Ishikawa (cell line): ENCODE results near the gene FBXW11.

Experiments used
- CEBPB ChIP-seq: IDR thresholded peaks from 2 replicates; pipeline ENCODE4 v1.6.1; 2012
- CREB1 ChIP-seq: IDR thresholded peaks from 2 replicates; pipeline ENCODE4 v1.6.1; 2012; ENCODE audit warnings: low read depth
- EGR1 ChIP-seq: IDR thresholded peaks from 2 replicates; pipeline ENCODE4 v1.6.1; 2012
- EP300 ChIP-seq: IDR thresholded peaks from 2 replicates; pipeline ENCODE4 v1.6.1; 2012; ENCODE audit warnings: borderline replicate concordance
- FOXM1 ChIP-seq: IDR thresholded peaks from 2 replicates; pipeline ENCODE4 v1.6.1; 2012; ENCODE audit warnings: low read depth, borderline replicate concordance
- NFIC ChIP-seq: IDR thresholded peaks from 2 replicates; pipeline ENCODE4 v1.6.1; 2012
- RAD21 ChIP-seq: IDR thresholded peaks from 2 replicates; pipeline ENCODE4 v1.6.1; 2012; ENCODE audit warnings: low read depth
- TAF1 ChIP-seq: IDR thresholded peaks from 2 replicates; pipeline ENCODE4 v1.6.1; 2012; ENCODE audit warnings: low read depth, mild to moderate bottlenecking
- TCF12 ChIP-seq: IDR thresholded peaks from 2 replicates; pipeline ENCODE4 v1.6.1; 2012; ENCODE audit warnings: low read depth
- TEAD4 ChIP-seq: IDR thresholded peaks from 2 replicates; pipeline ENCODE4 v1.6.1; 2012
- YY1 ChIP-seq: IDR thresholded peaks from 2 replicates; pipeline ENCODE4 v1.6.1; 2012; ENCODE audit warnings: low read depth
- ZBTB7A ChIP-seq: IDR thresholded peaks from 2 replicates; pipeline ENCODE4 v1.6.1; 2012; ENCODE audit warnings: low read depth
- TF ChIP-seq, protein P1 (sequence below): IDR thresholded peaks from 2 replicates; pipeline ENCODE4 v1.6.1; 2012
- TF ChIP-seq, protein P2 (sequence below): IDR thresholded peaks from 2 replicates; pipeline ENCODE4 v1.6.1; 2012
- TF ChIP-seq, protein P3 (sequence below): IDR thresholded peaks from 2 replicates; pipeline ENCODE4 v1.6.1; 2012; ENCODE audit warnings: low read depth, mild to moderate bottlenecking

FBXW11 gene

DNA sequence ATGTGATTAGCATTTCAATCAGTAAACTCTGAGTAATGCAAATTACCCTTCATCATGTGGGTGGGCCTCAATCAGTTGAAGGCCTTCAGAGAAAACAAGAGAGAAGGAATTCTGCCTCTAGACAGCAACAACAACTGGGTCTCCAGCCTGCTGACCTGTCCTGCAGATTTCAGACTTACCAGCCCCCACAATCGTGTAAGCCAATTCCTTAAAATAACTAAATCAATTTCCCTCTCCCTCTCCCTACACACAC, 41.7 kb upstream of the FBXW11 start:
- TF ChIP-seq TAF1 = no peak

DNA sequence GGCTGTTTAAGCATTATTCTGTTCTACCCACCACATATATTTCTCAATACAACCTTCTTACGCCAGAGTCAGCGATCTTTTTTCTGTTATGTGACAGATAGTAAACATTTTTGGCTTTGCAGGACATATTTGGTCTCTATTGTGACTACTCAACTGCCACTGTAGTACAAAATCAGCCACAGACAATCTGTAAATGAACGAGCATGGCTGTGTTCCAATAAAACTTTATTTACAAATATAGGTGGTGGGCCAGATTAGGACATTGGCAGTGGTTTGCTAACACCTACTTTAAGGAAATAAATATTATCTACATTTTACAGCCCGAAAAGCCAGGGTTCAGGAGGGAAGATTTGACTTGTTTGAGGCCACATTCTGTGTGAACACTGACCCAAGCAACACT, 40.2 kb upstream of the FBXW11 start:
- TF ChIP-seq ZBTB7A = no peak
- no peak for TF ChIP-seq NFIC
- TF ChIP-seq, protein P1, sequence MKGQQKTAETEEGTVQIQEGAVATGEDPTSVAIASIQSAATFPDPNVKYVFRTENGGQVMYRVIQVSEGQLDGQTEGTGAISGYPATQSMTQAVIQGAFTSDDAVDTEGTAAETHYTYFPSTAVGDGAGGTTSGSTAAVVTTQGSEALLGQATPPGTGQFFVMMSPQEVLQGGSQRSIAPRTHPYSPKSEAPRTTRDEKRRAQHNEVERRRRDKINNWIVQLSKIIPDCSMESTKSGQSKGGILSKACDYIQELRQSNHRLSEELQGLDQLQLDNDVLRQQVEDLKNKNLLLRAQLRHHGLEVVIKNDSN = no peak
- TF ChIP-seq TEAD4 = no peak
- no peak for TF ChIP-seq FOXM1
- TF ChIP-seq, protein P2, sequence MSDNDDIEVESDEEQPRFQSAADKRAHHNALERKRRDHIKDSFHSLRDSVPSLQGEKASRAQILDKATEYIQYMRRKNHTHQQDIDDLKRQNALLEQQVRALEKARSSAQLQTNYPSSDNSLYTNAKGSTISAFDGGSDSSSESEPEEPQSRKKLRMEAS = no peak
- no peak for TF ChIP-seq CEBPB
- no peak for TF ChIP-seq RAD21
- no peak for TF ChIP-seq TAF1
- TF ChIP-seq TCF12 = no peak
- no peak for TF ChIP-seq EGR1
- TF ChIP-seq CREB1 = no peak
- TF ChIP-seq EP300 = no peak
- TF ChIP-seq, protein P3, sequence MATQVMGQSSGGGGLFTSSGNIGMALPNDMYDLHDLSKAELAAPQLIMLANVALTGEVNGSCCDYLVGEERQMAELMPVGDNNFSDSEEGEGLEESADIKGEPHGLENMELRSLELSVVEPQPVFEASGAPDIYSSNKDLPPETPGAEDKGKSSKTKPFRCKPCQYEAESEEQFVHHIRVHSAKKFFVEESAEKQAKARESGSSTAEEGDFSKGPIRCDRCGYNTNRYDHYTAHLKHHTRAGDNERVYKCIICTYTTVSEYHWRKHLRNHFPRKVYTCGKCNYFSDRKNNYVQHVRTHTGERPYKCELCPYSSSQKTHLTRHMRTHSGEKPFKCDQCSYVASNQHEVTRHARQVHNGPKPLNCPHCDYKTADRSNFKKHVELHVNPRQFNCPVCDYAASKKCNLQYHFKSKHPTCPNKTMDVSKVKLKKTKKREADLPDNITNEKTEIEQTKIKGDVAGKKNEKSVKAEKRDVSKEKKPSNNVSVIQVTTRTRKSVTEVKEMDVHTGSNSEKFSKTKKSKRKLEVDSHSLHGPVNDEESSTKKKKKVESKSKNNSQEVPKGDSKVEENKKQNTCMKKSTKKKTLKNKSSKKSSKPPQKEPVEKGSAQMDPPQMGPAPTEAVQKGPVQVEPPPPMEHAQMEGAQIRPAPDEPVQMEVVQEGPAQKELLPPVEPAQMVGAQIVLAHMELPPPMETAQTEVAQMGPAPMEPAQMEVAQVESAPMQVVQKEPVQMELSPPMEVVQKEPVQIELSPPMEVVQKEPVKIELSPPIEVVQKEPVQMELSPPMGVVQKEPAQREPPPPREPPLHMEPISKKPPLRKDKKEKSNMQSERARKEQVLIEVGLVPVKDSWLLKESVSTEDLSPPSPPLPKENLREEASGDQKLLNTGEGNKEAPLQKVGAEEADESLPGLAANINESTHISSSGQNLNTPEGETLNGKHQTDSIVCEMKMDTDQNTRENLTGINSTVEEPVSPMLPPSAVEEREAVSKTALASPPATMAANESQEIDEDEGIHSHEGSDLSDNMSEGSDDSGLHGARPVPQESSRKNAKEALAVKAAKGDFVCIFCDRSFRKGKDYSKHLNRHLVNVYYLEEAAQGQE = no peak
- TF ChIP-seq YY1 = no peak

DNA sequence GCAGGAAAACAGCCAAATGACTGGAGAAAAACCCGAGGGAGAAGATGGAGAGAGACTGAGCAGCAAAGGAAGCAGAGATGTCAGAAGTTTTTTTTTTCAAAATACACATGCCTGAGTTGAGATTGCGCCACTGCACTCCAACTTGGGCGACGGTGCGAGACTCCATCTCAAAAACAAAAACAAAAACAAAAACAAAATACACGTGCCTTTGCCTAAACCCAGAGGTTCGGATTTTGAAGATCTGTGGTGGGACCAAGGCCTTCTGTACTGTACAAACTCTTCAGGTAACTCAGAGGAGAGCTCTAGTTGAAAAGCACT, 38.8 kb upstream of the FBXW11 start:
- TF ChIP-seq, protein P1 = no peak
- no peak for TF ChIP-seq TEAD4
- TF ChIP-seq CEBPB = no peak
- TF ChIP-seq ZBTB7A = no peak
- no peak for TF ChIP-seq TAF1

DNA sequence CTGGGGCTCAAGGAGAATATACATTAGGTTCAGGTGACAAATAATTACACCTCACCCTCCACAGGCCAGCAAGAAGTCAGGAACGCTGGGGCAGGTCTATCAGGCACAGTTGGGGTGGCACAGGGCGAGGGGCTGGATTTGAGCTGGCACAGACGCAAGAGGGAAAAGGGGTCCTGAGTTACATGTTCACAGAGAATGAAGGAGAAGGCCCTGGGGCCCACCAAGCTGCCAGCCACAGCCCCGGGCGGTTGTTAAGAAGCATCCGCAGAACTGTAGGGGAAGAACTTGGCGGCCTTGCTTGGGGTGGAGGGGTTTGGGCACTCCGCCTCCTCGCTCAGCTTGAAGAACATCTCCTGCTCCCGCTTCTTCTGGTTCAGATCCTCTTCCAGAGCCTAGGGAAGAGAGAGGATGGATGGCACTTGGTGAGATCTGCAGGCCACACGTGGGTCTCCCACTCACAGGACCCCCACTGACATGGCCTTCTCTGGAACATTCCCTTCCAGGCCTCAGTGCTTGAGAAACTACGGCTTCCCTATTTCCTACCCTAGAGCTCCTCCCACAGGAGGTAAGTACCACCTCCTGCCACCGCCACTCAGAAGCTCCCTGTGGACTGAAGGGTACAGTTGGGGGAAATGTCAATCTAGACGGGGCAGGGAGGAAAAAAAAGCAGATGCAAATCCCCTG, 38.3 kb upstream of the FBXW11 start:
- TF ChIP-seq TEAD4 (no peak), YY1 (no peak), CEBPB (no peak), ZBTB7A (no peak), EP300 (no peak), CREB1 (no peak), RAD21 (no peak; the same call in 1 of the 2 replicates), EGR1 (no peak), TCF12 (no peak), FOXM1 (no peak)
- TF ChIP-seq, protein P2 = no peak

DNA sequence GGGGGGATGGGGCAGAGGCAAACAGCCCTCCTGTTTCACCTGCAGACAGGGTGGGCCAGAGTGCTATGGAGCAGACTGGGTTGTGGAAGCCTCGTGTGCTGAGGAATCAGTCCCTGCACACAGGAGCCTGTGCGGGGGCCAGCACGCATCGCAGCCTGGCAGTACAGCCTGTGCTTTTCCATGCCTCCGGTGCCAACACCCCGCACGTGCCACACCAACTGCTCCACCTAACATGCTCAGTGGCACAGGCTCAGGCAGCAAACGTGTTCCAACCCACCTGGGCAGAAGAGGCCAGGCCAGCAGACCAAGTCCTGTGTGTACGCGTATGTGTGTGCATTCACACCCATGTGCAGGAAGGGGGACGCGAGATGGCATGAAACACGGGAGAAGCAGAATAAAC, 37.4 kb upstream of the FBXW11 start:
- TF ChIP-seq EGR1 = no peak
- TF ChIP-seq CEBPB = no peak
- no peak for TF ChIP-seq TEAD4
- TF ChIP-seq, protein P1 = no peak
- TF ChIP-seq YY1 = no peak
- TF ChIP-seq, protein P2 = no peak
- TF ChIP-seq EP300 = no peak
- no peak for TF ChIP-seq TAF1
- no peak for TF ChIP-seq FOXM1
- TF ChIP-seq CREB1 = no peak
- TF ChIP-seq NFIC = no peak
- no peak for TF ChIP-seq RAD21

DNA sequence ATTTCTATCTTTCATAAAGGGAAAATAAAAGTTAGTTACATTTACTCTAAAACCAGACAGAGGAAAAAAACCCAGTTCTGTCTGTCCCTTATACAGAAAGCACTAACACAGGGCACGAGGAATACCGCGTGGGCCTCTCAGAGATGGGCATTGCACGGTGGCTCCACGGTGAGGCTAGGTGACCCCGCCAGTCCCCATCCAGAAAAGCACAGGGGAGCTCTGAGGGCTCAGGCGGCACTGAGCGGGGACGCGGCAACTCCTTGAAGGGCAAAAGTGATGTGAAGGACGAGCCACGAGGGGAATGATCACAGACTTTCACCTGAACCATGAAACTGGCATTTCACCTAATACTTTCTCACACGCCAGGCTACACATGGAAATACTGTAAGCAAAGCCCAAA, 35.7 kb upstream of the FBXW11 start:
- TF ChIP-seq TAF1 (no peak), EGR1 (no peak), RAD21 (no peak)
- TF ChIP-seq, protein P1 = no peak
- TF ChIP-seq, protein P2 = no peak

DNA sequence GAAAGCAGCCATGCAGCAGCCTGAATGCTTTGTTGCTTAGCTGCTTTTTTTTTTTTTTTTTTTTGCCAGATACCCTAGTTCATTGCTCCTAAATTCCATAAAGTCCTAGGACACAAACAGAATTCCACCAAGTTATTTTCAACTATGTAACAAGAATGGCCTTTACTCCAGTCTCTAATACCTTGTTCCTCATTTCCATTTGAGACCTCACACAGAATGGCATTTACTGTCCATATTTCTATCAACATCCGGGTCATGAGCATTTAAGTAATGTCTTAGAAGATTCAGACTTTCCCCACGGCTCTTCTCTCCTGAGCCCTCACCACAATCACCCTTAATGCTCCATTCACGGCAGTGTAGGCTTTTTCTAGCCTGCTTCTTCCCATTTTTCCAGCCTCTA, 31.7 kb upstream of the FBXW11 start:
- TF ChIP-seq NFIC (no peak), TAF1 (no peak), ZBTB7A (no peak), YY1 (no peak), FOXM1 (no peak), EP300 (no peak), TEAD4 (no peak), RAD21 (no peak), CEBPB (no peak), TCF12 (no peak), EGR1 (no peak), CREB1 (no peak)
- TF ChIP-seq, protein P2 = no peak
- TF ChIP-seq, protein P3 = no peak
- TF ChIP-seq, protein P1 = no peak
